ENCODE data around the gene MVP. TPM values are rescaled to one million over a fixed set of nuclear protein-coding genes. Genes with fewer than 3 reads are reported as not detected.

The MVP gene
- total RNA-seq, 4 donors from 2014 or later, result 101 to 156 (median 123) TPM

DNA sequence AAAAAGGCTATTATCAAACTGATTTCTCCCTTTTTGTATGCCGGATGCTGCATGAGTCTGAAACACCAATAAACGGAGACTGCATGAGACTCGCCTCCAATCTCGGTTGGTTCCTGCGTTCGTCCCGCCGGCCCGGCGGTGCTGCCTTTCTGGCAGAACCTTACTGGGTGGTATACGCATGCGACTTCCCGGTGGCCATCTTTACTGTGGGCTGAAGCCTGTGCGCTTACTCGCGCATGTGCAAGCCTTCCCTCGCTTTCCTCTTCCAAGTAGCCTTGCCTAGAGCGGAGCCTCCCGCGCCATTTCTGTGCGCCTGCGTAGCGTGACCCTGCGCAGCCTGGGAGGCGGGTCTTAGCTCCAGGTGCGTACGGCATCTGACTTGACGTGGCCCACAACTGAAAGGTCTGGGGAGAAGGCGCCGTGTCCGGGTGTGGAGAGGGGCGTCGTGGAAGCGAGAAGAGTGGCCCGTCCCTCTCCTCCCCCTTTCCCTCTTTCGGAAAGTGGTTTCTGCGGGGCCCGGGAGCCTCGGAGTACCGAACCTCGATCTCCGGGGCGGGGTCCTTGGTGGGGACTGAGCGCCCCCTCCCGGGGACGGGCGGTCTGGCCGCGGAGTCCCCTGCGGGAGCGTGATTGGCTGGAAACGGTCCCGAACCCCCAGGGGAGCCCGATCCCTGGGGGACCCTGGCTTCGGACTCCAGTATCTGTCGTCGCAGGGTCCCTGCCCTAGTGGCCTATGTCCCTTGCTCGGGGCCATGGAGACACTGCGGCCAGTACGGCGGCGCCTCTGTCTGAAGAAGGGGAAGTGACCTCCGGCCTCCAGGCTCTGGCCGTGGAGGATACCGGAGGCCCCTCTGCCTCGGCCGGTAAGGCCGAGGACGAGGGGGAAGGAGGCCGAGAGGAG lies 4.2 kb upstream of the MVP start, which contains the start of gene PAGR1:
Gene PAGR1 (plus strand): TSS at position 360 of the 901 bp plus-strand sequence. CDS start 374 bp downstream, at position 734.
- Histone ChIP-seq H3K9me3 (no peaks in the 10 kb centered on the region), H3K27ac (replicated peaks in 1 of 4) (peak within 1 kb of the TSS; percentile 95 to 96 (median 96)), H3K4me1 (peaks cover 64 to 88% (median 83%) of the 10 kb centered on the region in 4 donors), H3K4me3 (peak within 1 kb of the TSS; percentile 60 to 84 (median 70)), H3K36me3 (peaks cover 0 to 19% (median 16%) of the 10 kb centered on the region in 4 donors), H3K27me3 (no peaks in the 10 kb centered on the region)
- peak; percentile 99 for DNase-seq (ENCODE audit: extremely low spot score)
- intact Hi-C loops (cut with DNase I), result no loop called here
- under 1% methylated on average over 34 of the region's 70 CpGs for WGBS
- TF ChIP-seq EP300 (IDR thresholded peaks at IDR 0.05) (no peak), POLR2A (IDR thresholded peaks at IDR 0.05; ENCODE audit: low read depth) (peak; percentile 41), POLR2AphosphoS5 (IDR thresholded peaks at IDR 0.05) (peak in 1 of 2 donors; percentile 97)
- TF ChIP-seq, protein P1, sequence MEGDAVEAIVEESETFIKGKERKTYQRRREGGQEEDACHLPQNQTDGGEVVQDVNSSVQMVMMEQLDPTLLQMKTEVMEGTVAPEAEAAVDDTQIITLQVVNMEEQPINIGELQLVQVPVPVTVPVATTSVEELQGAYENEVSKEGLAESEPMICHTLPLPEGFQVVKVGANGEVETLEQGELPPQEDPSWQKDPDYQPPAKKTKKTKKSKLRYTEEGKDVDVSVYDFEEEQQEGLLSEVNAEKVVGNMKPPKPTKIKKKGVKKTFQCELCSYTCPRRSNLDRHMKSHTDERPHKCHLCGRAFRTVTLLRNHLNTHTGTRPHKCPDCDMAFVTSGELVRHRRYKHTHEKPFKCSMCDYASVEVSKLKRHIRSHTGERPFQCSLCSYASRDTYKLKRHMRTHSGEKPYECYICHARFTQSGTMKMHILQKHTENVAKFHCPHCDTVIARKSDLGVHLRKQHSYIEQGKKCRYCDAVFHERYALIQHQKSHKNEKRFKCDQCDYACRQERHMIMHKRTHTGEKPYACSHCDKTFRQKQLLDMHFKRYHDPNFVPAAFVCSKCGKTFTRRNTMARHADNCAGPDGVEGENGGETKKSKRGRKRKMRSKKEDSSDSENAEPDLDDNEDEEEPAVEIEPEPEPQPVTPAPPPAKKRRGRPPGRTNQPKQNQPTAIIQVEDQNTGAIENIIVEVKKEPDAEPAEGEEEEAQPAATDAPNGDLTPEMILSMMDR (IDR thresholded peaks at IDR 0.05), result peak; percentile 89 to 96 (median 93)

DNA sequence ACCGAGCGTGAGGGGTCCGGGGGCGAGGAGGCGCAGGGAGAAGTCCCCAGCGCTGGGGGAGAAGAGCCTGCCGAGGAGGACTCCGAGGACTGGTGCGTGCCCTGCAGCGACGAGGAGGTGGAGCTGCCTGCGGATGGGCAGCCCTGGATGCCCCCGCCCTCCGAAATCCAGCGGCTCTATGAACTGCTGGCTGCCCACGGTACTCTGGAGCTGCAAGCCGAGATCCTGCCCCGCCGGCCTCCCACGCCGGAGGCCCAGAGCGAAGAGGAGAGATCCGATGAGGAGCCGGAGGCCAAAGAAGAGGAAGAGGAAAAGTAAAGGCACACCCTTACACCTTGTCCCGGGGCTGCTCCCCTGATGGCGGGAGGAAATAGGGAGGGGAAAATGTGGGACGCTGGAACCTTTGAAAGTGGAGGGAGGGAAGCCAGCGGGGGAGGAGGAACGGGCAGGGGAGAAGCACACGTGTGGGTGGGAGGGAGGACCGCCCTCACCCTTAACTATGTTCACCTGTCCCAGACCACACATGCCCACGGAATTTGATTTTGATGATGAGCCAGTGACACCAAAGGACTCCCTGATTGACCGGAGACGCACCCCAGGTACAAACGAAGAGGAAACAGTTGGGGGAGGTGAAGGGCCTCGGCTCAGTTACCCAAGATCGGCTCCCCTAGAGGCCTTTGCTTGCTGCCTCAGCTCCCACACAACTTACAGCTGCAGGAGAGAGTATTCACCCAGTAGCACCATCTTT lies 3.4 kb upstream of the MVP start:
- WGBS, result 3% methylated on average over 25 of the region's 37 CpGs
- H3K4me1 ChIP-seq, result peaks cover 70 to 88% (median 84%) of the 10 kb centered on the region in 4 donors
- peak overlapping the region; percentile 95 to 96 (median 96) for H3K27ac ChIP-seq (replicated peaks in 1 of 4)
- no peaks in the 10 kb centered on the region for H3K9me3 ChIP-seq
- DNase-seq (ENCODE audit: extremely low spot score), result no peak
- intact Hi-C loops (cut with DNase I), result no loop called here
- H3K36me3 ChIP-seq, result peaks cover 0 to 19% (median 16%) of the 10 kb centered on the region in 4 donors
- TF ChIP-seq, protein P1 (IDR thresholded peaks at IDR 0.05), result no peak
- no peak for TF ChIP-seq EP300 (IDR thresholded peaks at IDR 0.05)
- no peak for TF ChIP-seq POLR2AphosphoS5 (IDR thresholded peaks at IDR 0.05)
- no peak for TF ChIP-seq POLR2A (IDR thresholded peaks at IDR 0.05; ENCODE audit: low read depth)
- peak overlapping the region; percentile 60 to 84 (median 70) for H3K4me3 ChIP-seq
- H3K27me3 ChIP-seq, result no peaks in the 10 kb centered on the region

DNA sequence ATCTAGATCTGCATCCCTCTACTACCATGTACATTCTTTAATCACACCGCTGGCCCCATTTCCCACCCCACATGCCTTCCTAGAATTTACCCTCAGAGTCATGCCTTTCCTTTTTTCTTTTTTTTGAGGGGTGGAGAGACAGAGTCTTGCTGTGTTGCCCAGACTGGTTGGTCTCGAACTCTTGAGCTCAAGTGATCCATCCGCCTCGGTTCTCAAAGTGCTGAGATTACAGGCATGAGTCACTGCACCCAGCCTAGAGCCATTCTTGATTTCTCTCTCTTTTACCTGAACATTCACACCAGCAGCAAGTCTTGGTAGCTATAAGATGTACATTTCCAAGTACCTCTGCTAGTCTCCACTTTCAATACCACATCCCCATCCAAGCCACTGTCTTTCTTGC lies 2.2 kb upstream of the MVP start:
- Histone ChIP-seq H3K27me3 (no peaks in the 10 kb centered on the region), H3K9me3 (no peaks in the 10 kb centered on the region), H3K27ac (replicated peaks in 1 of 4) (peak overlapping the region in 1 of 4 donors; percentile 96), H3K36me3 (peaks cover 0 to 19% (median 16%) of the 10 kb centered on the region in 4 donors), H3K4me1 (peaks cover 69 to 88% (median 84%) of the 10 kb centered on the region in 4 donors), H3K4me3 (no peak overlapping the region)
- TF ChIP-seq POLR2AphosphoS5 (IDR thresholded peaks at IDR 0.05) (no peak), POLR2A (IDR thresholded peaks at IDR 0.05; ENCODE audit: low read depth) (no peak), EP300 (IDR thresholded peaks at IDR 0.05) (no peak)
- TF ChIP-seq, protein P1 (IDR thresholded peaks at IDR 0.05), result no peak
- 89% methylated on average over 4 of the region's 4 CpGs for WGBS
- intact Hi-C loops (cut with DNase I), result no loop called here
- no peak for DNase-seq (ENCODE audit: extremely low spot score)

DNA sequence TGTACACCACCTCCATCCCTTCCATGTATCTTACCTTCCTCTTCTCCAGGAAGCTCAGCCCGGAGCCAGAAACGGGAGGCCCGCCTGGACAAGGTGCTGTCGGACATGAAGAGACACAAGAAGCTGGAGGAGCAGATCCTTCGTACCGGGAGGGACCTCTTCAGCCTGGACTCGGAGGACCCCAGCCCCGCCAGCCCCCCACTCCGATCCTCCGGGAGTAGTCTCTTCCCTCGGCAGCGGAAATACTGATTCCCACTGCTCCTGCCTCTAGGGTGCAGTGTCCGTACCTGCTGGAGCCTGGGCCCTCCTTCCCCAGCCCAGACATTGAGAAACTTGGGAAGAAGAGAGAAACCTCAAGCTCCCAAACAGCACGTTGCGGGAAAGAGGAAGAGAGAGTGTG lies 756 bp upstream of the MVP start:
- Histone ChIP-seq H3K27ac (replicated peaks in 1 of 4) (peak overlapping the region in 3 of 4 donors; percentile 84 to 91 (median 87)), H3K36me3 (peaks cover 0 to 19% (median 16%) of the 10 kb centered on the region in 4 donors), H3K27me3 (no peaks in the 10 kb centered on the region), H3K4me3 (peak overlapping the region in 1 of 4 donors; percentile 82), H3K4me1 (peaks cover 67 to 88% (median 84%) of the 10 kb centered on the region in 4 donors), H3K9me3 (no peaks in the 10 kb centered on the region)
- DNase-seq (ENCODE audit: extremely low spot score), result no peak
- 74% methylated on average over 13 of the region's 15 CpGs for WGBS
- TF ChIP-seq, protein P1 (IDR thresholded peaks at IDR 0.05), result no peak
- TF ChIP-seq EP300 (IDR thresholded peaks at IDR 0.05) (no peak), POLR2A (IDR thresholded peaks at IDR 0.05; ENCODE audit: low read depth) (no peak), POLR2AphosphoS5 (IDR thresholded peaks at IDR 0.05) (no peak)
- intact Hi-C loops (cut with DNase I), result no loop called here
